Heart right ventricle (tissue), 16 donors: Measurements from ENCODE around the gene NUP93. TPM values are rescaled to one million over a fixed set of nuclear protein-coding genes. Genes with fewer than 3 reads are reported as not detected.

Source experiments
- ATAC-seq, 8 donors: fragments of 200-7000 bp; cut with Tn5 transposase; one replicate each; pipeline ENCODE4 v1.9.1; 2020; ENCODE audit warnings: mild to moderate bottlenecking in 8 of 8, moderate library complexity in 8 of 8, moderate number of reproducible peaks in 1 of 8
- DNase-seq, 2 donors: peaks; one replicate each; pipeline ENCODE4 v3.0.0-alpha.2; 2020
- H3K27ac ChIP-seq, 10 donors: fragments of 200-600 bp; sonication (generic) in 2 of 10; one replicate each; pipeline versions ENCODE4 v1.5.0 to v1.8.0; 2020 to 2022; ENCODE audit warnings: mild to moderate bottlenecking in 3 of 10
- H3K27me3 ChIP-seq, 7 donors: fragments of 200-600 bp; one replicate each; pipeline ENCODE4 v1.8.0; 2021 to 2022; ENCODE audit warnings: mild to moderate bottlenecking in 2 of 7
- H3K36me3 ChIP-seq, 9 donors: fragments of 200-600 bp; sonication (generic) in 1 of 9; one replicate each; pipeline versions ENCODE4 v1.5.0 to v1.8.0; 2020 to 2022; ENCODE audit warnings: mild to moderate bottlenecking in 2 of 9
- H3K4me1 ChIP-seq, 9 donors: fragments of 200-600 bp; sonication (generic) in 1 of 9; one replicate each; pipeline versions ENCODE4 v1.5.0 to v1.8.0; 2020 to 2022; ENCODE audit warnings: mild to moderate bottlenecking in 4 of 9
- H3K4me3 ChIP-seq, 10 donors: fragments of 200-600 bp; sonication (generic) in 2 of 10; one replicate each; pipeline versions ENCODE4 v1.5.0 to v1.8.0; 2020 to 2022; ENCODE audit warnings: mild to moderate bottlenecking in 7 of 10, moderate library complexity in 2 of 10
- H3K9me3 ChIP-seq, 11 donors: fragments of 200-600 bp in 10 of 11; sonication (generic) in 2 of 11; one replicate each; pipeline versions ENCODE4 v1.5.0 to v1.8.0; 2013 to 2022; ENCODE audit warnings: mild to moderate bottlenecking in 2 of 11, control low read depth in 1 of 11, moderate library complexity in 1 of 11
- CTCF ChIP-seq, 9 donors: fragments of 200-600 bp; sonication (generic) in 2 of 9; IDR thresholded peaks; one replicate each; pipeline versions ENCODE4 v1.5.0 to v1.8.0; 2021 to 2022; ENCODE audit warnings: antibody characterized with exemption in 9 of 9, mild to moderate bottlenecking in 5 of 9, moderate library complexity in 1 of 9
- WGBS, 2 donors: extraction: QIAGEN DNeasy Blood & Tissue Kit; methylation state at CpG; one replicate each; pipeline ENCODE4 v1.1.7; 2013; ENCODE audit warnings: inconsistent platforms in 1 of 2; 5-methylcytosine and 5-hydroxymethylcytosine counted together
- intact Hi-C, 10 donors: fragments of 100-400 bp; cut with DNase I; formaldehyde crosslinking; loops; one replicate each; pipeline versions ENCODE4 v1.11.1 to v1.14.2; 2022
- polyA plus RNA-seq, 2 donors: library from polyadenylated mRNA; stranded (reverse); fragments of 200-250 nt; gene quantifications; one replicate each; pipeline ENCODE4 v1.2.3, GENCODE V29; 2013
- total RNA-seq, 10 donors: library from RNA; stranded (reverse); fragmentation: NEBNext Ultra II Directional in 3 of 10; extraction: Animal tissue kit (Norgen Biotek cat#: 25700) in 3 of 10; gene quantifications; one replicate each; pipeline versions ENCODE4 v1.2.1 to v1.2.4, GENCODE V29; 2021 to 2023
- donor health status: Arrhythmogenic right ventricular cardiomyopathy.
- donor health status: ischemic (EF 13 %, LVEDD 7.1; RV severe dilation, severe dysfunction).
- donor health status: healthy with polysubstance abuse.
- donor health status: DM: no; HTN: yes; CAD: no.
- donor health status: DM: no; HTN: no; CAD: no.
- donor health status: ischemic (EF 25% LVEDD 6.9; RV normal size, moderate dysfunction).
- donor health status: ischemic (EF 25% LVEDD 5.7; RV mildly dilated, moderate dysfunction).
- donor health status: healthy.
- donor health status: DM: yes; HTN: yes; CAD: no.
- donor health status: Ischemic cardiomyopathy.
- donor health status: ischemic (EF 35%, LVEDD 5.7; RV mildly dilated, moderate dysfunction).
- donor health status: nonischemic (EF 11% LVEDD 7.7; RV severe dilation, severe dysfunction).
- donor health status: DM: yes; HTN: yes; CAD: no.
- donor health status: PGD.
- donor health status: ischemic (EF 29% LVEDD 5.4; RV normal size, mild dysfunction).
- donor health status: nonischemic (EF 23%, LVEDD 6.1; RV moderate dilation, normal function).

NUP93 gene
- total and polyA plus RNA-seq, 12 donors = 25.4 to 34.8 (median 27.6) TPM

- Histone ChIP-seq H3K27ac (no peak overlapping the region), H3K4me3 (no peak overlapping the region), H3K4me1 (no peaks in the 10 kb centered on the region), H3K27me3 (no peaks in the 10 kb centered on the region), H3K9me3 (no peaks in the 10 kb centered on the region), H3K36me3 (no peaks in the 10 kb centered on the region)
- TF ChIP-seq CTCF (IDR thresholded peaks at IDR 0.05) = no peak
- ATAC-seq (no peak), DNase-seq (no peak)
- WGBS, 2 donors = 73 to 81% methylated on average over 3 of the region's 3 CpGs
- intact Hi-C loops = no loop called here
These were observed 19.7 kb upstream of the NUP93 start for GRCh38 chr16:56710181-56710737.

- no peaks in the 10 kb centered on the region for H3K36me3 ChIP-seq
- TF ChIP-seq CTCF (IDR thresholded peaks at IDR 0.05) = no peak
- WGBS, 2 donors = 89 to 95% methylated on average over 2 of the region's 2 CpGs
- no peak overlapping the region for H3K4me3 ChIP-seq
- no peaks in the 10 kb centered on the region for H3K4me1 ChIP-seq
- no peaks in the 10 kb centered on the region for H3K9me3 ChIP-seq
- H3K27me3 ChIP-seq = peaks cover 0 to 3% (median 0%) of the 10 kb centered on the region in 7 donors
- H3K27ac ChIP-seq = no peak overlapping the region
- intact Hi-C loops = no loop called here
- no peak for DNase-seq
- ATAC-seq = no peak
These were observed 18.1 kb upstream of the NUP93 start for GRCh38 chr16:56711862-56712261.

- Histone ChIP-seq H3K27ac (no peak overlapping the region), H3K4me1 (no peaks in the 10 kb centered on the region), H3K27me3 (peaks cover 0 to 3% (median 0%) of the 10 kb centered on the region in 7 donors), H3K36me3 (no peaks in the 10 kb centered on the region), H3K9me3 (no peaks in the 10 kb centered on the region), H3K4me3 (no peak overlapping the region)
- WGBS, 2 donors = 90 to 96% methylated on average over 2 of the region's 2 CpGs
- TF ChIP-seq CTCF (IDR thresholded peaks at IDR 0.05) = no peak
- ATAC-seq (no peak), DNase-seq (no peak)
- intact Hi-C loops = no loop called here
These were observed 16.1 kb upstream of the NUP93 start for GRCh38 chr16:56713794-56714193.

- H3K27me3 ChIP-seq = peaks cover 0 to 3% (median 0%) of the 10 kb centered on the region in 7 donors
- no peaks in the 10 kb centered on the region for H3K9me3 ChIP-seq
- H3K4me3 ChIP-seq = no peak overlapping the region
- TF ChIP-seq CTCF (IDR thresholded peaks at IDR 0.05) = no peak
- intact Hi-C loops = no loop called here
- ATAC-seq (no peak), DNase-seq (no peak)
- 75% methylated on average over 4 of the region's 4 CpGs for WGBS, 2 donors
- H3K36me3 ChIP-seq = no peaks in the 10 kb centered on the region
- H3K4me1 ChIP-seq = no peaks in the 10 kb centered on the region
- H3K27ac ChIP-seq = no peak overlapping the region
These were observed 14.8 kb upstream of the NUP93 start for GRCh38 chr16:56715126-56715525.
